ENCODE measurements around the gene DSCAML1. TPM values are rescaled to one million over a fixed set of nuclear protein-coding genes. Genes with fewer than 3 reads are reported as not detected.

DSCAML1 gene
- total RNA-seq, 2 donors from 2014 or later, result 0.33 to 1.6 TPM

- H3K27me3 ChIP-seq, result no peaks in the 10 kb centered on the region
- ATAC-seq (no peak), DNase-seq (no peak)
- 74 to 80% methylated on average over 1 to 8 of the region's 8 CpGs for WGBS, 2 donors
- intact Hi-C loops (cut with DNase I), result no loop called here
- no peak overlapping the region for H3K4me3 ChIP-seq
- no peaks in the 10 kb centered on the region for H3K9me3 ChIP-seq
- TF ChIP-seq, protein P1, sequence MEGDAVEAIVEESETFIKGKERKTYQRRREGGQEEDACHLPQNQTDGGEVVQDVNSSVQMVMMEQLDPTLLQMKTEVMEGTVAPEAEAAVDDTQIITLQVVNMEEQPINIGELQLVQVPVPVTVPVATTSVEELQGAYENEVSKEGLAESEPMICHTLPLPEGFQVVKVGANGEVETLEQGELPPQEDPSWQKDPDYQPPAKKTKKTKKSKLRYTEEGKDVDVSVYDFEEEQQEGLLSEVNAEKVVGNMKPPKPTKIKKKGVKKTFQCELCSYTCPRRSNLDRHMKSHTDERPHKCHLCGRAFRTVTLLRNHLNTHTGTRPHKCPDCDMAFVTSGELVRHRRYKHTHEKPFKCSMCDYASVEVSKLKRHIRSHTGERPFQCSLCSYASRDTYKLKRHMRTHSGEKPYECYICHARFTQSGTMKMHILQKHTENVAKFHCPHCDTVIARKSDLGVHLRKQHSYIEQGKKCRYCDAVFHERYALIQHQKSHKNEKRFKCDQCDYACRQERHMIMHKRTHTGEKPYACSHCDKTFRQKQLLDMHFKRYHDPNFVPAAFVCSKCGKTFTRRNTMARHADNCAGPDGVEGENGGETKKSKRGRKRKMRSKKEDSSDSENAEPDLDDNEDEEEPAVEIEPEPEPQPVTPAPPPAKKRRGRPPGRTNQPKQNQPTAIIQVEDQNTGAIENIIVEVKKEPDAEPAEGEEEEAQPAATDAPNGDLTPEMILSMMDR (IDR thresholded peaks at IDR 0.05), result no peak
- TF ChIP-seq POLR2A (IDR thresholded peaks at IDR 0.05), result no peak
- no peak overlapping the region for H3K27ac ChIP-seq
- H3K4me1 ChIP-seq, result no peaks in the 10 kb centered on the region
- no peaks in the 10 kb centered on the region for H3K36me3 ChIP-seq (replicated peaks in 1 of 2; ENCODE audit: insufficient read depth in 1 of 2, low read depth in 2 of 2)
These were observed 47.5 kb downstream of the DSCAML1 start for GRCh38 chr11:117749541-117749910.

- intact Hi-C loops (cut with DNase I), result no loop called here
- ATAC-seq, result no peak
- Histone ChIP-seq H3K27me3 (no peaks in the 10 kb centered on the region), H3K4me1 (no peaks in the 10 kb centered on the region), H3K36me3 (replicated peaks in 1 of 2; ENCODE audit: insufficient read depth in 1 of 2, low read depth in 2 of 2) (no peaks in the 10 kb centered on the region), H3K9me3 (no peaks in the 10 kb centered on the region), H3K4me3 (no peak overlapping the region), H3K27ac (no peak overlapping the region)
- WGBS, 2 donors, result 76 to 78% methylated on average over 8 to 13 of the region's 14 CpGs
- TF ChIP-seq, protein P1 (IDR thresholded peaks at IDR 0.05), result no peak
- TF ChIP-seq POLR2A (IDR thresholded peaks at IDR 0.05), result no peak
- DNase-seq, result no peak
These were observed 48.1 kb downstream of the DSCAML1 start for GRCh38 chr11:117748771-117749540.

DNA sequence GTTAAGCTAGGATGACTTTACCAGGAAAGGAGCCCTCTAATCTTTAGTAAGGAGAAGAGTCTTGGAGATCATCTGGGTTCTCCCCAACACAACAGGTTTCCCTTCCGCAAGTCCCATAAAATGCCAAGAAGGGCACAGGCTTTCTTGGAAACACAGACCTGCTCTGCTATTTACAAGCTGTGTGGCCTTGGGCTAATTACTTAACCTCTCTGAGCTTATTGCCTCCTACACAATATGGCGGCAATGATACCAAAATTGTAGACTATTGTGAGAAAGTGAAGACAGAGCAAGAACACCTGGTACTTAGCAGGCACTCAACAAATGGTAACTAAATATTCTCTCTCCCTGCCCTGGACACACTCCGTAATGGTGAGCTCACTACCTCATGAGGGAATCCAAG lies 49.1 kb downstream of the DSCAML1 start:
- TF ChIP-seq, protein P1 (IDR thresholded peaks at IDR 0.05), result no peak
- TF ChIP-seq POLR2A (IDR thresholded peaks at IDR 0.05), result no peak
- Histone ChIP-seq H3K36me3 (replicated peaks in 1 of 2; ENCODE audit: insufficient read depth in 1 of 2, low read depth in 2 of 2) (no peaks in the 10 kb centered on the region), H3K4me1 (no peaks in the 10 kb centered on the region), H3K4me3 (no peak overlapping the region), H3K27ac (no peak overlapping the region), H3K9me3 (no peaks in the 10 kb centered on the region), H3K27me3 (no peaks in the 10 kb centered on the region)
- intact Hi-C loops (cut with DNase I), result no loop called here
- WGBS, 2 donors, result 90 to 94% methylated on average over 3 of the region's 3 CpGs
- no peak for ATAC-seq
- DNase-seq, result no peak

- Histone ChIP-seq H3K27me3 (no peaks in the 10 kb centered on the region), H3K9me3 (no peaks in the 10 kb centered on the region), H3K4me1 (no peaks in the 10 kb centered on the region), H3K27ac (no peak overlapping the region), H3K36me3 (replicated peaks in 1 of 2; ENCODE audit: insufficient read depth in 1 of 2, low read depth in 2 of 2) (no peaks in the 10 kb centered on the region), H3K4me3 (no peak overlapping the region)
- 64 to 66% methylated on average over 4 to 7 of the region's 7 CpGs for WGBS, 2 donors
- intact Hi-C loops (cut with DNase I), result no loop called here
- no peak for ATAC-seq
- DNase-seq, result no peak
- TF ChIP-seq, protein P1 (IDR thresholded peaks at IDR 0.05), result no peak
- TF ChIP-seq POLR2A (IDR thresholded peaks at IDR 0.05), result no peak
These were observed 51.7 kb downstream of the DSCAML1 start for GRCh38 chr11:117745346-117745745.
